Mammary epithelial cell (primary cell): Measurements from ENCODE around the gene LIN28B.

ENCODE experiments used
- CTCF ChIP-seq, 2 donors: IDR thresholded peaks in 1 of 2; conservative IDR thresholded peaks in 1 of 2; 2 replicates each; pipeline ENCODE4 v1.5.1; 2011 to 2012; ENCODE audit warnings: inconsistent platforms in 2 of 2, low read length in 2 of 2, mild to moderate bottlenecking in 2 of 2, control low read depth in 1 of 2, low read depth in 1 of 2; ENCODE audit not compliant: insufficient read depth in 1 of 2; ENCODE audit errors: extremely low read depth in 1 of 2
- EZH2 ChIP-seq: IDR thresholded peaks from 2 replicates; pipeline ENCODE4 v1.6.1; 2012; ENCODE audit warnings: low read length, inconsistent platforms, borderline replicate concordance

- TF ChIP-seq EZH2 (no peak), CTCF (conservative IDR thresholded peaks at IDR 0.05 in 1 of 2, IDR thresholded peaks at IDR 0.05 in 1 of 2; ENCODE audit: extremely low read depth in 1 of 2, insufficient read depth in 1 of 2, low read depth in 1 of 2, low read length in 2 of 2) (no peak)
Measured at GRCh38 chr6:105121981-105122380, 165.1 kb downstream of the LIN28B start.
